Measurements from ENCODE around the gene TLK2.

Gene TLK2

GRCh38 chr17:62630365-62631085, 151.9 kb downstream of the TLK2 start:
- DNase-seq = no peak

GRCh38 chr17:62631086-62631935, 152.7 kb downstream of the TLK2 start:
- DNase-seq = no peak

- no peak for DNase-seq
Measured at GRCh38 chr17:62631936-62632924, 153.6 kb downstream of the TLK2 start.

GRCh38 chr17:62637809-62638208, 159.2 kb downstream of the TLK2 start:
- no peak for DNase-seq

- DNase-seq = no peak
Measured at GRCh38 chr17:62641153-62641552, 162.5 kb downstream of the TLK2 start.

GRCh38 chr17:62641951-62642350, 163.3 kb downstream of the TLK2 start:
- no peak for DNase-seq

- DNase-seq = no peak
Measured at GRCh38 chr17:62643496-62643895, 164.9 kb downstream of the TLK2 start.

- peak; percentile 97 for DNase-seq
Measured at GRCh38 chr17:62644487-62645173, 166.0 kb downstream of the TLK2 start.

GRCh38 chr17:62648251-62648955, 169.8 kb downstream of the TLK2 start:
- no peak for DNase-seq

- DNase-seq = no peak
Measured at GRCh38 chr17:62648956-62649294, 170.3 kb downstream of the TLK2 start.

- no peak for DNase-seq
Measured at GRCh38 chr17:62649570-62649969, 170.9 kb downstream of the TLK2 start.

- no peak for DNase-seq
Measured at GRCh38 chr17:62650587-62650986, 172.0 kb downstream of the TLK2 start.

- DNase-seq = peak; percentile 56
Measured at GRCh38 chr17:62652251-62653001, 173.8 kb downstream of the TLK2 start.

- peak; percentile 77 for DNase-seq
Measured at GRCh38 chr17:62653002-62653825, 174.6 kb downstream of the TLK2 start.

- no peak for DNase-seq
Measured at GRCh38 chr17:62653826-62654761, 175.5 kb downstream of the TLK2 start.

- DNase-seq = no peak
Measured at GRCh38 chr17:62655656-62656055, 177.0 kb downstream of the TLK2 start.

- DNase-seq = no peak
Measured at GRCh38 chr17:62656446-62656845, 177.8 kb downstream of the TLK2 start.

- no peak for DNase-seq
Measured at GRCh38 chr17:62657145-62657665, 178.6 kb downstream of the TLK2 start.

GRCh38 chr17:62657690-62658089, 179.1 kb downstream of the TLK2 start:
- DNase-seq = no peak
